BJ (cell line): ENCODE data around the gene PRCC. TPM values are rescaled to one million over a fixed set of nuclear protein-coding genes. Genes with fewer than 3 reads are reported as not detected.
A peak's percentile ranks its signal among the peaks of the same experiment; 100 is the strongest.

Experiments
- CTCF ChIA-PET: fragments of 350-600 bp; formaldehyde crosslinking; extraction: SDS; loops from one replicate; lab custom pipeline; 2021; ENCODE audit warnings: antibody characterized with exemption, inconsistent platforms; lab: Yijun Ruan, JAX
- POLR2A ChIA-PET: fragments of 300-600 bp; sonication (Branson Sonifier 250); formaldehyde crosslinking; extraction: SDS; loops from one replicate; lab custom pipeline; 2021; ENCODE audit warnings: antibody characterized with exemption; lab: Charles Lee
- DNase-seq: peaks from one replicate; pipeline ENCODE4 v3.0.0-alpha.2; 2011; ENCODE audit warnings: low read depth
- H3K27me3 ChIP-seq: 2 replicates; pipeline ENCODE4 v1.6.0; 2011; ENCODE audit warnings: low read length; ENCODE audit not compliant: control insufficient read depth, insufficient read depth
- H3K36me3 ChIP-seq: 2 replicates; pipeline ENCODE4 v1.5.1; 2011; ENCODE audit warnings: low read length; ENCODE audit not compliant: control insufficient read depth, insufficient read depth
- H3K4me3 ChIP-seq: 2 replicates; pipeline ENCODE4 v1.5.1; 2011; ENCODE audit warnings: low read depth, mild to moderate bottlenecking, control low read depth, low read length
- CTCF ChIP-seq: IDR thresholded peaks from 2 replicates; pipeline ENCODE4 v1.5.1; 2011; ENCODE audit warnings: low read depth, mild to moderate bottlenecking, control low read depth, inconsistent platforms, low read length, moderate library complexity; ENCODE audit not compliant: insufficient read depth
- polyA plus RNA-seq: library from polyadenylated mRNA; depleted of rRNA; stranded (reverse); fragments of >200 nt; gene quantifications from 2 replicates; pipeline ENCODE4 v1.2.3, GENCODE V29; 2011

The PRCC gene
- polyA plus RNA-seq, 1 experiment, result 93.6 TPM

GRCh38 chr1:156811168-156811567 is 43.8 kb downstream of the PRCC start:
- no peak for DNase-seq
- no peak for TF ChIP-seq CTCF
- ChIA-PET CTCF (interaction anchor here (1.2 to 6.2 kb wide), 4 partner anchors 9 to 50 kb away, joined by 3 to 30 read pairs (median 6); partner anchors contain the start of genes INSRR and NTRK1), POLR2A (no interaction called here)
- no peak overlapping the region for H3K4me3 ChIP-seq
- no peaks in the 10 kb centered on the region; the same call in 1 of the 2 replicates for H3K27me3 ChIP-seq
- no peaks in the 10 kb centered on the region for H3K36me3 ChIP-seq

- H3K36me3 ChIP-seq, result no peaks in the 10 kb centered on the region
- no peak for TF ChIP-seq CTCF
- POLR2A ChIA-PET, result no interaction called here
- H3K27me3 ChIP-seq, result no peaks in the 10 kb centered on the region; the same call in 1 of the 2 replicates
- DNase-seq, result no peak
- no peak overlapping the region for H3K4me3 ChIP-seq
- CTCF ChIA-PET, result interaction anchor here (1.0 to 6.2 kb wide), 5 partner anchors 12 to 123 kb away, joined by 5 to 30 read pairs (median 8); partner anchors contain the start of genes INSRR and NTRK1
Measured at GRCh38 chr1:156812293-156812990, 45.1 kb downstream of the PRCC start.

- DNase-seq, result no peak
- no peaks in the 10 kb centered on the region; the same call in 1 of the 2 replicates for H3K27me3 ChIP-seq
- ChIA-PET CTCF (interaction anchor here (0.7 to 6.2 kb wide), 8 partner anchors 11 to 124 kb away, joined by 3 to 30 read pairs (median 6); partner anchors contain the start of genes INSRR and NTRK1), POLR2A (no interaction called here)
- TF ChIP-seq CTCF, result no peak
- H3K4me3 ChIP-seq, result no peak overlapping the region; the same call in 1 of the 2 replicates
- H3K36me3 ChIP-seq, result no peaks in the 10 kb centered on the region
Measured at GRCh38 chr1:156813298-156813697, 46.0 kb downstream of the PRCC start.

GRCh38 chr1:156813750-156814570 is 46.6 kb downstream of the PRCC start:
- no peaks in the 10 kb centered on the region; the same call in 1 of the 2 replicates for H3K27me3 ChIP-seq
- ChIA-PET POLR2A (no interaction called here), CTCF (interaction anchor here (0.7 to 6.2 kb wide), 10 partner anchors 8 to 124 kb away, joined by 3 to 30 read pairs (median 4); partner anchors contain the start of genes INSRR and NTRK1)
- DNase-seq, result no peak
- TF ChIP-seq CTCF, result peak; percentile 75
- H3K36me3 ChIP-seq, result no peaks in the 10 kb centered on the region
- H3K4me3 ChIP-seq, result peak overlapping the region; percentile 12; the same call in 1 of the 2 replicates
